ENCODE results near the gene FGF22. TPM values are rescaled to one million over a fixed set of nuclear protein-coding genes. Genes with fewer than 3 reads are reported as not detected.

Gene FGF22
- total RNA-seq, 2 experiments from 2014 or later = 0.48 TPM; not detected in 1

DNA sequence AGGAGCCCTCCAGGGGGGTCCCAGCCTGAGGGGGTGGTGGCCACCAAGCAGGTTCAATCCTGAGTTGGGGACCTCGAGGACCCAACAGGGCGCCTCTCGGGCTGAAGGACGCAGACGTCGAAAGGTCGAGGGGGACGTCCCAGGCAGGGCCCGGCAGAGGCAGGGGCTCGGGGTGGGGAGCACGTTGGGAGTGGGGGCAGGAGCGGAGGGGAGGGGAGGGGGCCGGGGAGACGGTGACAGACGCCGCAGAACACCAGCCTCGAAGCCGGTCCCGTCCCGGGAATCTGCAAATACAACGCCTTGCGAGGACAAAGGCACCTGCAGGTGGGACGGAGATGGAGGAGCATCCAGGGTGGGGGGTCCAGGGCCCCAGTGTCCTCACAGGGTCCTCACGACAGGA, 4.1 kb downstream of the FGF22 start:
- no peaks in the 10 kb centered on the region; the same call in 1 of the 2 replicates for H4K20me1 ChIP-seq (ENCODE audit: insufficient read depth, low read length)
- H3K36me3 ChIP-seq (ENCODE audit: insufficient read depth, low read length) = peaks cover 50% of the 10 kb centered on the region
- H3K4me2 ChIP-seq (ENCODE audit: low read length) = no peak overlapping the region
- no peak overlapping the region for H3K4me3 ChIP-seq (ENCODE audit: low read depth, low read length, poor library complexity, severe bottlenecking)
- intact Hi-C loops (cut with micrococcal nuclease; ENCODE audit: unreplicated experiment) = no loop called here
- H2AFZ ChIP-seq (ENCODE audit: low read length) = no peak overlapping the region
- ChIA-PET CTCF (ENCODE audit: unreplicated experiment) (no interaction called here), POLR2A (no interaction called here)
- H3K27ac ChIP-seq (ENCODE audit: low read depth, low read length, poor library complexity, severe bottlenecking) = no peak overlapping the region
- no peak for DNase-seq (ENCODE audit: low spot score)
- no peaks in the 10 kb centered on the region for H3K9me3 ChIP-seq (ENCODE audit: low read length)
- no peaks in the 10 kb centered on the region for H3K79me2 ChIP-seq (ENCODE audit: insufficient read depth, low read depth, low read length)
- peaks cover 18% of the 10 kb centered on the region for H3K4me1 ChIP-seq (ENCODE audit: insufficient read depth, low read length, poor library complexity, severe bottlenecking)
- BruUV-seq (replicated peaks) = no TSS peak
- no peaks in the 10 kb centered on the region for H3K9me2 ChIP-seq (ENCODE audit: insufficient read depth, low read length)
- TF ChIP-seq, protein P1, sequence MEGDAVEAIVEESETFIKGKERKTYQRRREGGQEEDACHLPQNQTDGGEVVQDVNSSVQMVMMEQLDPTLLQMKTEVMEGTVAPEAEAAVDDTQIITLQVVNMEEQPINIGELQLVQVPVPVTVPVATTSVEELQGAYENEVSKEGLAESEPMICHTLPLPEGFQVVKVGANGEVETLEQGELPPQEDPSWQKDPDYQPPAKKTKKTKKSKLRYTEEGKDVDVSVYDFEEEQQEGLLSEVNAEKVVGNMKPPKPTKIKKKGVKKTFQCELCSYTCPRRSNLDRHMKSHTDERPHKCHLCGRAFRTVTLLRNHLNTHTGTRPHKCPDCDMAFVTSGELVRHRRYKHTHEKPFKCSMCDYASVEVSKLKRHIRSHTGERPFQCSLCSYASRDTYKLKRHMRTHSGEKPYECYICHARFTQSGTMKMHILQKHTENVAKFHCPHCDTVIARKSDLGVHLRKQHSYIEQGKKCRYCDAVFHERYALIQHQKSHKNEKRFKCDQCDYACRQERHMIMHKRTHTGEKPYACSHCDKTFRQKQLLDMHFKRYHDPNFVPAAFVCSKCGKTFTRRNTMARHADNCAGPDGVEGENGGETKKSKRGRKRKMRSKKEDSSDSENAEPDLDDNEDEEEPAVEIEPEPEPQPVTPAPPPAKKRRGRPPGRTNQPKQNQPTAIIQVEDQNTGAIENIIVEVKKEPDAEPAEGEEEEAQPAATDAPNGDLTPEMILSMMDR (conservative IDR thresholded peaks at IDR 0.05; ENCODE audit: low read length) = no peak
- no peak for TF ChIP-seq EZH2phosphoT487 (IDR thresholded peaks at IDR 0.05; ENCODE audit: borderline replicate concordance, low read depth, low read length)

- no peaks in the 10 kb centered on the region; the same call in 1 of the 2 replicates for H4K20me1 ChIP-seq (ENCODE audit: insufficient read depth, low read length)
- no peak overlapping the region for H3K4me3 ChIP-seq (ENCODE audit: low read depth, low read length, poor library complexity, severe bottlenecking)
- H3K4me2 ChIP-seq (ENCODE audit: low read length) = no peak overlapping the region
- ChIA-PET CTCF (ENCODE audit: unreplicated experiment) (no interaction called here), POLR2A (no interaction called here)
- peaks cover 24% of the 10 kb centered on the region for H3K4me1 ChIP-seq (ENCODE audit: insufficient read depth, low read length, poor library complexity, severe bottlenecking)
- peaks cover 56% of the 10 kb centered on the region for H3K36me3 ChIP-seq (ENCODE audit: insufficient read depth, low read length)
- intact Hi-C loops (cut with micrococcal nuclease; ENCODE audit: unreplicated experiment) = no loop called here
- no TSS peak for BruUV-seq (replicated peaks)
- no peak overlapping the region for H3K27ac ChIP-seq (ENCODE audit: low read depth, low read length, poor library complexity, severe bottlenecking)
- DNase-seq (ENCODE audit: low spot score) = no peak
- TF ChIP-seq, protein P1 (conservative IDR thresholded peaks at IDR 0.05; ENCODE audit: low read length) = no peak
- no peak for TF ChIP-seq EZH2phosphoT487 (IDR thresholded peaks at IDR 0.05; ENCODE audit: borderline replicate concordance, low read depth, low read length)
- H3K79me2 ChIP-seq (ENCODE audit: insufficient read depth, low read depth, low read length) = no peaks in the 10 kb centered on the region
- H3K9me3 ChIP-seq (ENCODE audit: low read length) = no peaks in the 10 kb centered on the region
- no peaks in the 10 kb centered on the region for H3K9me2 ChIP-seq (ENCODE audit: insufficient read depth, low read length)
- H2AFZ ChIP-seq (ENCODE audit: low read length) = no peak overlapping the region
Observed at GRCh38 chr19:644363-644762, 4.7 kb downstream of the FGF22 start.

GRCh38 chr19:644789-645188, 5.1 kb downstream of the FGF22 start:
- Histone ChIP-seq H3K9me2 (ENCODE audit: insufficient read depth, low read length) (no peaks in the 10 kb centered on the region), H3K4me2 (ENCODE audit: low read length) (no peak overlapping the region), H3K4me3 (ENCODE audit: low read depth, low read length, poor library complexity, severe bottlenecking) (no peak overlapping the region), H4K20me1 (ENCODE audit: insufficient read depth, low read length) (no peaks in the 10 kb centered on the region; the same call in 1 of the 2 replicates), H3K4me1 (ENCODE audit: insufficient read depth, low read length, poor library complexity, severe bottlenecking) (peaks cover 24% of the 10 kb centered on the region), H3K9me3 (ENCODE audit: low read length) (no peaks in the 10 kb centered on the region), H2AFZ (ENCODE audit: low read length) (no peak overlapping the region), H3K36me3 (ENCODE audit: insufficient read depth, low read length) (peaks cover 60% of the 10 kb centered on the region), H3K79me2 (ENCODE audit: insufficient read depth, low read depth, low read length) (no peaks in the 10 kb centered on the region), H3K27ac (ENCODE audit: low read depth, low read length, poor library complexity, severe bottlenecking) (no peak overlapping the region)
- CTCF ChIA-PET (ENCODE audit: unreplicated experiment) = no interaction called here
- BruUV-seq (replicated peaks) = no TSS peak
- POLR2A ChIA-PET = no interaction called here
- intact Hi-C loops (cut with micrococcal nuclease; ENCODE audit: unreplicated experiment) = no loop called here
- DNase-seq (ENCODE audit: low spot score) = no peak
- TF ChIP-seq, protein P1 (conservative IDR thresholded peaks at IDR 0.05; ENCODE audit: low read length) = no peak
- TF ChIP-seq EZH2phosphoT487 (IDR thresholded peaks at IDR 0.05; ENCODE audit: borderline replicate concordance, low read depth, low read length) = no peak

Measured in OCI-LY7 (cell line).